GM12891 (cell line): ENCODE results near the gene JDP2.

Experiments used
- POLR2A ChIP-seq: IDR thresholded peaks from 2 replicates; pipeline ENCODE4 v1.6.1; 2011; ENCODE audit warnings: low read depth, low read length, control low read depth
- TAF1 ChIP-seq: IDR thresholded peaks from 2 replicates; pipeline ENCODE4 v1.6.1; 2011; ENCODE audit warnings: low read depth, low read length, control low read depth

GRCh38 chr14:75491376-75491978 is 63.7 kb downstream of the JDP2 start:
- TF ChIP-seq TAF1 (no peak), POLR2A (no peak)
